ENCODE results near the gene ANAPC1.
A peak's percentile ranks its signal among the peaks of the same experiment; 100 is the strongest.
"Not testable (repeated sequence)": the region's sequence is repeated elsewhere in the genome, so short reads cannot be mapped to it uniquely, and the experiment has no call there.

The ANAPC1 gene

DNA sequence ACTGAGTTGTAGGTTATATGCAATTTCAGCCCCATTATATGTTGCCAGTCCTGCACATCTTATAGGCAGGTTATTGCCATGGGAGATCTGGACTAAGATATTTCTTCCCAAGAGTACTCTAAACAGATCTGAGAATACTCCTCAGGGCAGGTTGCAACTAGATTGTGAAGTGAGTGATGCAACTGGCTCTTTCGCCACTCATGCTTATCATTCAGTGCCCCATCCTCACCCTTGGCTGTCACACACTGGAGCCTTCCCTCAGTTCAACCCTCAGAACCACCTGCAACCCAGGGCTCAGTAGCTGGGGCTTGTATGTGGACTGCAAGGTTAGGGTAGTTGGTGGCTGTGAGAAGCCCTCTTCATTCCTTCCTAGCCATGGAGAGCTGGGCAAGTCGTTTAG lies 28.6 kb upstream of the ANAPC1 start:
- no peak overlapping the region for H3K27ac ChIP-seq (ENCODE audit: insufficient read depth in 1 of 2, low read depth in 1 of 2, low read length in 2 of 2, poor library complexity in 1 of 2, severe bottlenecking in 2 of 2)
- H3K36me3 ChIP-seq (ENCODE audit: control insufficient read depth in 4 of 4, insufficient read depth in 4 of 4, low read length in 3 of 4): peaks cover 0 to 5% (median 2%) of the 10 kb centered on the region in 4 experiments
- no peaks in the 10 kb centered on the region for H3K27me3 ChIP-seq (replicated peaks in 2 of 5; ENCODE audit: control insufficient read depth in 4 of 5, insufficient read depth in 5 of 5, low read length in 4 of 5)
- DNase-seq: no peak
- POLR2A ChIA-PET: no interaction called here
- peaks cover 0 to 7% (median 7%) of the 10 kb centered on the region in 4 experiments for H3K4me1 ChIP-seq (ENCODE audit: control extremely low read depth in 1 of 4, control insufficient read depth in 4 of 4, insufficient read depth in 4 of 4, low read length in 3 of 4)
- 80% methylated on average over 1 of the region's 2 CpGs for WGBS (ENCODE audit: insufficient coverage)
- CTCF ChIA-PET: interaction anchor here (1.4 kb wide), 1 partner anchor 9 kb away, joined by 3 read pairs; no protein-coding TSS in a partner anchor
- H3K9me3 ChIP-seq (ENCODE audit: control extremely low read depth in 1 of 5, control insufficient read depth in 4 of 5, insufficient read depth in 2 of 5, low read depth in 1 of 5, low read length in 4 of 5): no peaks in the 10 kb centered on the region
- no peak overlapping the region for H3K4me3 ChIP-seq (ENCODE audit: control insufficient read depth in 1 of 7, extremely low read depth in 1 of 7, insufficient read depth in 4 of 7, low read depth in 2 of 7, low read length in 6 of 7)

GRCh38 chr2:111911295-111911977 lies 27.4 kb upstream of the ANAPC1 start:
- H3K9me3 ChIP-seq (ENCODE audit: control extremely low read depth in 1 of 5, control insufficient read depth in 4 of 5, insufficient read depth in 2 of 5, low read depth in 1 of 5, low read length in 4 of 5); H3K36me3 ChIP-seq (ENCODE audit: control insufficient read depth in 4 of 4, insufficient read depth in 4 of 4, low read length in 3 of 4); H3K4me3 ChIP-seq (ENCODE audit: control insufficient read depth in 1 of 7, extremely low read depth in 1 of 7, insufficient read depth in 4 of 7, low read depth in 2 of 7, low read length in 6 of 7); DNase-seq; H3K27me3 ChIP-seq (replicated peaks in 2 of 5; ENCODE audit: control insufficient read depth in 4 of 5, insufficient read depth in 5 of 5, low read length in 4 of 5); POLR2A ChIA-PET: not testable (repeated sequence)
- WGBS (ENCODE audit: insufficient coverage): 100% methylated on average over 3 of the region's 7 CpGs
- peak overlapping the region in 1 of 2 experiments; percentile 43 for H3K27ac ChIP-seq (ENCODE audit: insufficient read depth in 1 of 2, low read depth in 1 of 2, low read length in 2 of 2, poor library complexity in 1 of 2, severe bottlenecking in 2 of 2)
- peaks cover 2 to 12% (median 12%) of the 10 kb centered on the region in 4 experiments for H3K4me1 ChIP-seq (ENCODE audit: control extremely low read depth in 1 of 4, control insufficient read depth in 4 of 4, insufficient read depth in 4 of 4, low read length in 3 of 4)
- CTCF ChIA-PET: interaction anchor here (1.1 to 1.7 kb wide), 3 partner anchors 12 to 137 kb away, joined by 3 to 6 read pairs (median 5); partner anchors contain the start of gene MERTK

GRCh38 chr2:111910609-111911277 lies 26.8 kb upstream of the ANAPC1 start:
- no peaks in the 10 kb centered on the region for H3K36me3 ChIP-seq (ENCODE audit: control insufficient read depth in 4 of 4, insufficient read depth in 4 of 4, low read length in 3 of 4)
- 83% methylated on average over 1 of the region's 2 CpGs for WGBS (ENCODE audit: insufficient coverage)
- peaks cover 4 to 19% (median 18%) of the 10 kb centered on the region in 4 experiments for H3K4me1 ChIP-seq (ENCODE audit: control extremely low read depth in 1 of 4, control insufficient read depth in 4 of 4, insufficient read depth in 4 of 4, low read length in 3 of 4)
- CTCF ChIA-PET: interaction anchor here (0.6 to 1.7 kb wide), 5 partner anchors 8 to 138 kb away, joined by 3 to 6 read pairs (median 5); partner anchors contain the start of gene MERTK
- H3K27ac ChIP-seq (ENCODE audit: insufficient read depth in 1 of 2, low read depth in 1 of 2, low read length in 2 of 2, poor library complexity in 1 of 2, severe bottlenecking in 2 of 2): peak overlapping the region in 1 of 2 experiments; percentile 43
- H3K27me3 ChIP-seq (replicated peaks in 2 of 5; ENCODE audit: control insufficient read depth in 4 of 5, insufficient read depth in 5 of 5, low read length in 4 of 5): no peaks in the 10 kb centered on the region
- H3K9me3 ChIP-seq (ENCODE audit: control extremely low read depth in 1 of 5, control insufficient read depth in 4 of 5, insufficient read depth in 2 of 5, low read depth in 1 of 5, low read length in 4 of 5): no peaks in the 10 kb centered on the region
- no peak for DNase-seq
- H3K4me3 ChIP-seq (ENCODE audit: control insufficient read depth in 1 of 7, extremely low read depth in 1 of 7, insufficient read depth in 4 of 7, low read depth in 2 of 7, low read length in 6 of 7): no peak overlapping the region
- POLR2A ChIA-PET: no interaction called here

DNA sequence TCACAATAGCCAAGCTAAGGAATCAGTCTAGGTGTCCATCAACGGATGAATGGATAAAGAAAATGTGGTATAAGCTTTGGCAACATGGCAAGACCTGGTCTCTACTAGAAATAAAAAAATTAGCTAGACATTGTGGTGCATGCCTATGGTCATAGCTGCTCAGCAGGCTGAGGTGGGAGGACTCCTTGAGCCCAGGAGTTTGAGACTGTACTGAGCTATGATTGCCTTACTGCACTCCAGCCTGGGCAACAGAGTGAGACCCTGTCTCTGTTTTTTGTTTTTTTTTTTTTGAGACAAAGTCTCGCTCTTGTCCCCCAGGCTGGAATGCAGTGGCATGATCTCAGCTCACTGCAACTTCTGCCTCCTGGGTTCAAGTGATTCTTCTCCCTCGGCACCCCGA lies 26.0 kb upstream of the ANAPC1 start:
- H3K4me3 ChIP-seq (ENCODE audit: control insufficient read depth in 1 of 7, extremely low read depth in 1 of 7, insufficient read depth in 4 of 7, low read depth in 2 of 7, low read length in 6 of 7); DNase-seq; POLR2A ChIA-PET; H3K36me3 ChIP-seq (ENCODE audit: control insufficient read depth in 4 of 4, insufficient read depth in 4 of 4, low read length in 3 of 4); H3K27ac ChIP-seq (ENCODE audit: insufficient read depth in 1 of 2, low read depth in 1 of 2, low read length in 2 of 2, poor library complexity in 1 of 2, severe bottlenecking in 2 of 2); H3K9me3 ChIP-seq (ENCODE audit: control extremely low read depth in 1 of 5, control insufficient read depth in 4 of 5, insufficient read depth in 2 of 5, low read depth in 1 of 5, low read length in 4 of 5); H3K27me3 ChIP-seq (replicated peaks in 2 of 5; ENCODE audit: control insufficient read depth in 4 of 5, insufficient read depth in 5 of 5, low read length in 4 of 5): not testable (repeated sequence)
- CTCF ChIA-PET: interaction anchor here (0.6 to 1.7 kb wide), 5 partner anchors 9 to 27 kb away, joined by 4 to 6 read pairs (median 5); partner anchors contain the start of gene MERTK
- WGBS (ENCODE audit: insufficient coverage): 89% methylated on average over 3 of the region's 4 CpGs
- peaks cover 4 to 22% (median 20%) of the 10 kb centered on the region in 4 experiments for H3K4me1 ChIP-seq (ENCODE audit: control extremely low read depth in 1 of 4, control insufficient read depth in 4 of 4, insufficient read depth in 4 of 4, low read length in 3 of 4)

GRCh38 chr2:111909079-111909478 lies 25.1 kb upstream of the ANAPC1 start:
- WGBS (ENCODE audit: insufficient coverage): 86% methylated on average over 2 of the region's 3 CpGs
- ChIA-PET POLR2A (interaction anchor here (0.7 kb wide), 1 partner anchor 22 kb away, joined by 3 read pairs; no protein-coding TSS in a partner anchor), CTCF (no interaction called here)
- Histone ChIP-seq H3K27ac (ENCODE audit: insufficient read depth in 1 of 2, low read depth in 1 of 2, low read length in 2 of 2, poor library complexity in 1 of 2, severe bottlenecking in 2 of 2) (no peak overlapping the region), H3K4me3 (ENCODE audit: control insufficient read depth in 1 of 7, extremely low read depth in 1 of 7, insufficient read depth in 4 of 7, low read depth in 2 of 7, low read length in 6 of 7) (no peak overlapping the region), H3K27me3 (replicated peaks in 2 of 5; ENCODE audit: control insufficient read depth in 4 of 5, insufficient read depth in 5 of 5, low read length in 4 of 5) (no peaks in the 10 kb centered on the region), H3K4me1 (ENCODE audit: control extremely low read depth in 1 of 4, control insufficient read depth in 4 of 4, insufficient read depth in 4 of 4, low read length in 3 of 4) (peaks cover 4 to 28% (median 20%) of the 10 kb centered on the region in 4 experiments), H3K36me3 (ENCODE audit: control insufficient read depth in 4 of 4, insufficient read depth in 4 of 4, low read length in 3 of 4) (no peaks in the 10 kb centered on the region), H3K9me3 (ENCODE audit: control extremely low read depth in 1 of 5, control insufficient read depth in 4 of 5, insufficient read depth in 2 of 5, low read depth in 1 of 5, low read length in 4 of 5) (no peaks in the 10 kb centered on the region)
- no peak for DNase-seq

GRCh38 chr2:111908578-111908977 lies 24.6 kb upstream of the ANAPC1 start:
- ChIA-PET POLR2A (interaction anchor here (0.7 kb wide), 1 partner anchor 23 kb away, joined by 3 read pairs; no protein-coding TSS in a partner anchor), CTCF (interaction anchor here (1.3 kb wide), 1 partner anchor 13 kb away, joined by 4 read pairs; no protein-coding TSS in a partner anchor)
- no peaks in the 10 kb centered on the region for H3K9me3 ChIP-seq (ENCODE audit: control extremely low read depth in 1 of 5, control insufficient read depth in 4 of 5, insufficient read depth in 2 of 5, low read depth in 1 of 5, low read length in 4 of 5)
- WGBS (ENCODE audit: insufficient coverage): no CpG with 5 or more reads among the region's 1 CpG
- H3K4me3 ChIP-seq (ENCODE audit: control insufficient read depth in 1 of 7, extremely low read depth in 1 of 7, insufficient read depth in 4 of 7, low read depth in 2 of 7, low read length in 6 of 7): no peak overlapping the region
- no peaks in the 10 kb centered on the region for H3K27me3 ChIP-seq (replicated peaks in 2 of 5; ENCODE audit: control insufficient read depth in 4 of 5, insufficient read depth in 5 of 5, low read length in 4 of 5)
- H3K27ac ChIP-seq (ENCODE audit: insufficient read depth in 1 of 2, low read depth in 1 of 2, low read length in 2 of 2, poor library complexity in 1 of 2, severe bottlenecking in 2 of 2): no peak overlapping the region
- no peak for DNase-seq
- H3K36me3 ChIP-seq (ENCODE audit: control insufficient read depth in 4 of 4, insufficient read depth in 4 of 4, low read length in 3 of 4): no peaks in the 10 kb centered on the region
- H3K4me1 ChIP-seq (ENCODE audit: control extremely low read depth in 1 of 4, control insufficient read depth in 4 of 4, insufficient read depth in 4 of 4, low read length in 3 of 4): peaks cover 4 to 31% (median 20%) of the 10 kb centered on the region in 4 experiments
